Kidney (tissue), 14 donors: ENCODE measurements around the gene RIC3. TPM values are rescaled to one million over a fixed set of nuclear protein-coding genes. Genes with fewer than 3 reads are reported as not detected.

Source experiments
- DNase-seq, 5 donors: peaks; one replicate each; pipeline ENCODE4 v3.0.0-alpha.2; 2013 to 2020
- FAIRE-seq: peaks from 2 replicates; lab custom pipeline; 2012; peaks lifted over from hg19 to GRCh38; lab: Jason Lieb, UNC
- H3K27ac ChIP-seq, 2 donors: one replicate each; pipeline ENCODE4 v1.7.0; 2013; ENCODE audit warnings: low read depth in 2 of 2, low read length in 2 of 2, inconsistent platforms in 1 of 2
- H3K27me3 ChIP-seq: one replicate; pipeline ENCODE4 v1.7.1; 2013; ENCODE audit warnings: low read length, inconsistent platforms; ENCODE audit not compliant: control insufficient read depth, insufficient read depth
- H3K36me3 ChIP-seq, 3 donors: one replicate each; pipeline versions ENCODE4 v1.7.0 to v1.7.1; 2013; ENCODE audit warnings: low read length in 3 of 3, control low read depth in 1 of 3, inconsistent platforms in 1 of 3; ENCODE audit not compliant: insufficient read depth in 3 of 3, control insufficient read depth in 2 of 3
- H3K4me1 ChIP-seq, 3 donors: one replicate each; pipeline versions ENCODE4 v1.7.0 to v1.7.1; 2013; ENCODE audit warnings: low read length in 3 of 3, inconsistent platforms in 1 of 3, low read depth in 1 of 3; ENCODE audit not compliant: control insufficient read depth in 2 of 3, insufficient read depth in 2 of 3
- H3K4me3 ChIP-seq, 3 donors: one replicate each; pipeline versions ENCODE4 v1.7.0 to v1.8.1; 2013; ENCODE audit warnings: low read length in 3 of 3, control low read depth in 1 of 3, inconsistent platforms in 1 of 3
- H3K9ac ChIP-seq, 3 donors: one replicate each; pipeline versions ENCODE4 v1.7.0 to v1.7.1; 2013; ENCODE audit warnings: low read length in 3 of 3, control low read depth in 1 of 3, inconsistent platforms in 1 of 3
- H3K9me3 ChIP-seq, 3 donors: one replicate each; pipeline versions ENCODE4 v1.7.0 to v1.7.1; 2013; ENCODE audit warnings: low read length in 3 of 3, control low read depth in 1 of 3, inconsistent platforms in 1 of 3; ENCODE audit not compliant: control insufficient read depth in 2 of 3, insufficient read depth in 1 of 3
- CTCF ChIP-seq: IDR thresholded peaks from 3 replicates; pipeline ENCODE4 v1.5.1; 2012; ENCODE audit warnings: mild to moderate bottlenecking, moderate library complexity, borderline replicate concordance; ENCODE audit not compliant: insufficient read depth; ENCODE audit errors: extremely low read depth
- intact Hi-C: fragments of 100-400 bp; cut with DNase I; formaldehyde crosslinking; loops from one replicate; pipeline ENCODE4 v1.11.1; 2022
- polyA plus RNA-seq: library from polyadenylated mRNA; stranded (reverse); fragments of 350-450 nt; fragmentation: Illumina TruSeq; extraction: RNeasy Lipid Tissue Mini Kit (QIAGEN cat#74804); gene quantifications from one replicate; pipeline ENCODE4 v1.2.3, GENCODE V29; 2014; ENCODE audit warnings: low read depth, low replicate concordance; ENCODE audit not compliant: insufficient read depth
- total RNA-seq: library from RNA; stranded (reverse); fragmentation: NEBNext Ultra II Directional; extraction: Animal tissue kit (Norgen Biotek cat#: 25700); gene quantifications from one replicate; pipeline ENCODE4 v1.2.1, GENCODE V29; 2021
- donor health status: control.
- donor health status: control.
- donor health status: control.
- donor health status: control.
- donor health status: control.
- donor health status: DM: yes; HTN: yes; CAD: no.
- donor health status: Normal renal cell carcinoma (clear cell type).

Gene RIC3
- total and polyA plus RNA-seq, 2 donors from 2014 or later, result 10.5 to 30.7 TPM

GRCh38 chr11:8207080-8208000, 38.5 kb upstream of the RIC3 start:
- Histone ChIP-seq H3K4me1 (no peaks in the 10 kb centered on the region), H3K9ac (no peak overlapping the region), H3K4me3 (no peak overlapping the region), H3K9me3 (no peaks in the 10 kb centered on the region), H3K27ac (no peak overlapping the region), H3K36me3 (no peaks in the 10 kb centered on the region), H3K27me3 (no peaks in the 10 kb centered on the region)
- DNase-seq (peak in 1 of 5 donors; percentile 30), FAIRE-seq (no peak)
- intact Hi-C loops, result no loop called here
- no peak for TF ChIP-seq CTCF

- Histone ChIP-seq H3K4me3 (no peak overlapping the region), H3K4me1 (no peaks in the 10 kb centered on the region), H3K9ac (no peak overlapping the region), H3K9me3 (no peaks in the 10 kb centered on the region), H3K27ac (no peak overlapping the region), H3K36me3 (no peaks in the 10 kb centered on the region), H3K27me3 (no peaks in the 10 kb centered on the region)
- FAIRE-seq (no peak), DNase-seq (peak; percentile 46 to 77 (median 53))
- intact Hi-C loops, result no loop called here
- no peak for TF ChIP-seq CTCF
These were observed 37.6 kb upstream of the RIC3 start for GRCh38 chr11:8206251-8207079.

GRCh38 chr11:8205566-8205965, 36.7 kb upstream of the RIC3 start:
- intact Hi-C loops, result no loop called here
- H3K27ac ChIP-seq, result no peak overlapping the region
- no peaks in the 10 kb centered on the region for H3K36me3 ChIP-seq
- no peaks in the 10 kb centered on the region for H3K4me1 ChIP-seq
- H3K4me3 ChIP-seq, result no peak overlapping the region
- no peak for DNase-seq
- H3K9me3 ChIP-seq, result no peaks in the 10 kb centered on the region
- FAIRE-seq, result no peak
- TF ChIP-seq CTCF, result no peak
- no peaks in the 10 kb centered on the region for H3K27me3 ChIP-seq
- H3K9ac ChIP-seq, result no peak overlapping the region
